ENCODE data around the gene HAGH.
"Not testable (repeated sequence)": the region's sequence is repeated elsewhere in the genome, so short reads cannot be mapped to it uniquely, and the experiment has no call there.

Gene HAGH

GRCh38 chr16:1826691-1827573 is at the start of gene HAGH, which contains the start of gene FAHD1:
TSS of gene HAGH (minus strand) at chr16:1826825. CDS start at chr16:1826787, 38 bp downstream.
TSS of gene FAHD1 (plus strand) at chr16:1827206. CDS start at chr16:1827239, 33 bp downstream.
- DNase-seq: peak; percentile 89

DNA sequence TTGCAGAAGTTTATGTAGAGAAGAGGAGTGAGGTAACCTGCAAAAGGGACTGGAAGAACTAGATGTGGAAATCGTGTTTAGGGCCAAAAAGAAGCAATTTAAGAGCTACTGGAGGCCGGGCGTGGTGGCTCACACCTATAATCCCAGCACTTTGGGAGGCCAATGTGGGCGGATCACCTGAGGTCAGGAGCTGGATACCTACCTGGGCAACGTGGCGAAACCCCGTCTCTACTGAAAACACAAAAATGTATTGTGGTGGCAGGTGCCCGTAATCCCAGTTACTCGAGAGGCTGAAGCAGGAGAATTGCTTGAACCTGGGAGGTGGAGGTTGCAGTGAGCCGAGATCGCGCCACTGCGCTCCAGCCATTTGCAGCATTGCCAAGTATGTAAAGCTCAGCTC is 49.4 kb upstream of the HAGH start:
- not testable (repeated sequence) for DNase-seq

GRCh38 chr16:1874854-1875253 is 48.2 kb upstream of the HAGH start:
- DNase-seq: no peak

- DNase-seq: peak; percentile 51
These were observed 45.5 kb upstream of the HAGH start, which contains the start of gene MEIOB for GRCh38 chr16:1871974-1872635. TSS of gene MEIOB (minus strand) at chr16:1872164. CDS start at chr16:1868175, 3,989 bp downstream.

DNA sequence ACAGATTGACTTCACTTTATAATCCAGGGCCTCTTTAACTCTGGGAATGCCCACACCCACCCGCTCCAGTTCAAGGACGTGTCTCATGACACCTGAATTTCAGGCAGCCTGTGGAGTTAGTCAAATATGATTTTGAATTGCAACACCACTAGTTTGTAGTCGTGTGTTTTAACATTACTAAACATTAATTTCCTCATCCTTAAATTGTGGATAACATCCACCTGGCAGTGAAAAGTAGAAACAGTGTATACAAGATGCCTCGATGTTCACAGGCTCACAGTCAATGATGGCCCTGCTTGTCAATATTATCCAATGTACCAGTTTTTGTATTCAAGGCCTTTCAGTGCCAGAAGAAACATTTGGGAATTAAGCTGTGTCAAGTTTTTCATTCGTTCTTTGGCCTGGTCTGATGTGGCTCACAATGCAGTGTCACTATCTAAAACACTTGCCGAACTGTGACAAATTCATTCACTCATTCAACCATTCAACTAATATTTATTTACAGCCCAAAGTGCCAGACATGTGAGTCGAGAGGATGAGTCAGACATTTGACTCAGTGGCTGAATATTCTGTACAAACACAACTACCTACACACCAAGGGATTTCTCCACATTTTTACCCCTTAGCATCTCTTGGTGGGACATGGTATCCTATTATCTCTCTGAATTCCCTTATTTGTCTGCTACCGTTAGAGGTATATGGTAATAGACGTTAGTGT is 43.9 kb upstream of the HAGH start:
- no peak for DNase-seq

- no peak for DNase-seq
These were observed 39.5 kb upstream of the HAGH start for GRCh38 chr16:1865902-1866690.

DNA sequence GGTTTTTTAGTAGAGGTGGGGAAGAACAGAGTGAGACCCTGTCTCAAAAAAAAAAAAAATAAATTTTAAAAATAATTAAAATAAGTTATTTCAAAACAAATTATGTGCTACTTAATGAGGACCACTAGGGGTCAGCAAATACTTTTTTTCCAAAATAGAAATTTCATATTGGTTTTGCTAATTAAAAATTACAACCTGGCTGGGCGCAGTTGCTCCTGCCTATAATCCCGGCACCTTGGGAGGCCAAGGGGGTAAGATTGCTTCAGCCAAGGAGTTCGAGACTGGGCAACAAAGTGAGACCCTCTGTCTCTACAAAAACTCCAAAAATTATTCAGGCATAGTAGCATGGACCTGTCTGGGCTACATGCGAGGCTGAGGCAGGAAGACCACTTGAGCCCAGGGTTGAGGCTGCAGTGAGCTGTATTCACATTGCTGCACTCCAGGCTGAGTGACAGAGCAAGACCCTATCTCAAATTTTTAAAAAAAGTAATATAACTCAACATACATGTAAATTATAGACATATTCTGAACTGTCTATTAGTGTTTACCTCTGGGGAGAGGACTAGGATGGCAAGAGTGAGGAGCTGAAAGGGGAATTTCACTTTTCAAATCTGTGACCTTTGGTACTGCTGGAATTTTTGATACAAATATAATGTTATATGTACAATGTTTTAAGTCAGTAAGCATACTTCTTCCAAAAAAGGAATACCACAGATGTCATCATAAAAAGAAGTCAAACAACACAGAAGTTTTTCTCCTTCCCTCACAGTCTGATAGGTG is 37.2 kb upstream of the HAGH start:
- no peak for DNase-seq

DNA sequence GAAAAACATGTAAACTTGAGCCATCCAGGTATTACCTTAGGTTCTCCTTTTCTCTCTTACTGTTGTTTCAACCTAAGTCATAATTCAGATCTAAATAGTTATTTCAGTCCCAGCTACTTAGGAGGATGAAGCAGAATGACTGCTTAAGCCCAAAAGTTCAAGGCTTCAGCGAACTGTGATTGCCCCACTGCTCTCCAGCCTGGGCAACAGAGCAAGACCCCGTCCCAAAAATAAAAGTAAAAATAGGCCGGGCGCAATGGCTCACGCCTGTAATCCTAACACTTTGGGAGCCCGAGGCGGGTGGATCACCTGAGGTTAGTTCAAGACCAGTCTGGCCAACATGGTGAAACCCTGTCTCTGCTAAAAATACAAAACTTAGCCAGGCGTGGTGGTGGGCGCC is 35.8 kb upstream of the HAGH start:
- no peak for DNase-seq

DNA sequence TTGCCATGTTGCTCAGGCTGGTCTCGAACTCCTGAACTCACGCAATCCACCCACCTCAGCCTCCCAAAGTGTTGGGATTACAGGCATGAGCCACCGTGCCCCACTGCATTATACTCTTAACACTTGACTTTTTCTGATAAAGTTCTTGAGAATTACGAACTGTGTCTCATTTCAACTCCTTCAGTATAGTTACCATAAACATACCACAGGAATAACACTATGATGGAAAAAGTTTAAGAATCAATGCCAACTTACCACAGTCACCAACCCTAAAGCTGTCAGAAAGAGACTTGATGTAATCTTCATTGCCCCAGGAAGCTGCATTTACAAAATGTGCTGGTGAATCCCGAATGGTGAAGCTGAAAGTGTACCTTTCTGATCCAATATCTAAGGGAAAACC is 35.1 kb upstream of the HAGH start:
- DNase-seq: no peak

DNA sequence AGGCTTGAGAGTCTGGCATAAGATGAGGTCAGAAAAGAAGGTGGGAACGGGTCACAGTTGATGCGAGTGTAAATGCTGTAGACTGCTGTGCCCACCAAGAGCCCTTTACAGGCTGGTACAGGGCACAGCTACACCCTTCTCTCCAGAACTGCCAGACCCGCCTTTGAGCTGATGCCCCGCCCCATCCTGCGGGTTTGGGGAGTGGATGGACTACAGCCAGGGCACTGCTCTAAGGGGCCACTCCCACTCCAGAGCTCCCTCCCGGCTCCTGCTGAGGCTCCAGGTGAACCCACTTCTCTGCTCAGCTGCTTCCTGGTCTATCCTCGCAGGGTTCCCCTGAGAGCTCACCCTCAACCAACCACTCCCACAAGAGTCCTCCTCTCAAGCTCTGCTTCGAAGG is 33.0 kb upstream of the HAGH start:
- DNase-seq: no peak

- no peak for DNase-seq
These were observed 31.7 kb upstream of the HAGH start for GRCh38 chr16:1858189-1858865.

GRCh38 chr16:1857433-1858097 is 30.9 kb upstream of the HAGH start:
- no peak for DNase-seq

DNA sequence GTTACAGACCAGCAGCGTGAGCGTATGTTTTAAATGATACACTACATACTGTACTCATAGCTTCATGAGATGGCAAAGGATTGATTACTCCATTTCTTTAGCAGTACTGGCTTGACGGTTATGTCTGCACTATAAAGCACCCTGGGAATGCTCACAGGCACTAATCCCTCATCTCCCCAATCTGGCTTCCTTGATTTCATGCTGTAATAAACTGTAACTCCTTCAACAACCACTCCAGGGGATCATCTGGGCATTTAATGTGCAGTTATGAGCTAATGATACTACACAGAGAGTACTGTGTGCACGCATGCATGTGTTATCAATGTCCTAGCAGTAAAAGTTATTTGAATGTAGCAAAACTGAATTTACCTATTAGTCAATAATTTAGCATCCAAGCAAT is 25.2 kb upstream of the HAGH start:
- no peak for DNase-seq

GRCh38 chr16:1850981-1851380 is 24.4 kb upstream of the HAGH start:
- no peak for DNase-seq

DNA sequence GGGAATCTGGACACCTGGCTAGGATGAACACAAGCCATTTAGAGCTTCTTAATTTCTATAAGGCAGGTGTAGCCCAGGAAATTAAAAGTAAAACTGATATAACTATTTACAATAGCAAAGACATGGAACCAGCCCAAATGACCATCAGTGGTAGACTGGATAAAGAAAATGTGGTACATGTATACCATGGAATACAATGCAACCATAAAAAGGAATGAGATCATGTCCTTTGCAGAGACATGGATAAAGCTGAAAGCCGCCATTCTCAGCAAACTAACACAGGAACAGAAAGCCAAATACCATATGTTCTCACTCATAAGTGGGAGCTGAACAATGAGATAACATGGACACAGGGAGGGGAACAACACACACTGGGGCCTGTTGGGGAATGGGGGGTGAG is 19.8 kb upstream of the HAGH start:
- no peak for DNase-seq

- no peak for DNase-seq
These were observed 19.4 kb upstream of the HAGH start for GRCh38 chr16:1845985-1846384.

- DNase-seq: no peak
These were observed 12.9 kb upstream of the HAGH start for GRCh38 chr16:1839554-1839953.

- no peak for DNase-seq
These were observed 7.5 kb upstream of the HAGH start for GRCh38 chr16:1834096-1834495.

GRCh38 chr16:1832838-1833454 is 6.3 kb upstream of the HAGH start:
- no peak for DNase-seq

Data from stimulated activated CD4-positive, alpha-beta T cell treated with anti-CD3 and anti-CD28 coated beads, Interleukin-4, amount 100 ng/mL, for 1 hour (primary cell).